CD4-positive, alpha-beta T cell (primary cell): ENCODE results near the gene C2orf42. TPM values are rescaled to one million over a fixed set of nuclear protein-coding genes. Genes with fewer than 3 reads are reported as not detected.
"Not testable (repeated sequence)": the region's sequence is repeated elsewhere in the genome, so short reads cannot be mapped to it uniquely, and the experiment has no call there.

Experiments used
- ATAC-seq: fragments of 200-7000 bp; cut with Tn5 transposase; one replicate; pipeline ENCODE4 v1.10.0; 2022; ENCODE audit warnings: mild to moderate bottlenecking; ENCODE audit not compliant: poor library complexity
- CTCF ChIA-PET: fragments of 350-600 bp; sonication (Branson Sonifier 250); formaldehyde crosslinking; loops from one replicate; lab custom pipeline; 2021; ENCODE audit warnings: antibody characterized with exemption, inconsistent platforms; lab: Charles Lee
- POLR2A ChIA-PET: fragments of 350-600 bp; sonication (Branson Sonifier 250); formaldehyde crosslinking; loops from one replicate; lab custom pipeline; 2021; ENCODE audit warnings: antibody characterized with exemption, inconsistent platforms; lab: Charles Lee
- DNase-seq, 14 experiments: peaks; one replicate each; pipeline ENCODE4 v3.0.0-alpha.2; 2013 to 2020; ENCODE audit warnings: mixed read lengths in 2 of 14
- H3K27ac ChIP-seq, 2 donors: one replicate each; pipeline versions ENCODE4 v1.5.1 to v1.7.0; 2013; ENCODE audit warnings: low read length in 2 of 2, low read depth in 1 of 2, mild to moderate bottlenecking in 1 of 2
- H3K27me3 ChIP-seq, 2 experiments: 1 replicate in 1 of 2; 2 replicates in 1 of 2; pipeline versions ENCODE4 v1.6.1 to v1.7.0; 2013; ENCODE audit warnings: low read length in 2 of 2, control low read depth in 1 of 2, mild to moderate bottlenecking in 1 of 2, moderate library complexity in 1 of 2; ENCODE audit not compliant: insufficient read depth in 2 of 2, control insufficient read depth in 1 of 2
- H3K36me3 ChIP-seq: one replicate; pipeline ENCODE4 v1.6.1; 2013; ENCODE audit warnings: low read length, control low read depth; ENCODE audit not compliant: insufficient read depth
- H3K4me1 ChIP-seq: one replicate; pipeline ENCODE4 v1.6.1; 2013; ENCODE audit warnings: low read length, control low read depth; ENCODE audit not compliant: insufficient read depth
- H3K4me3 ChIP-seq: one replicate; pipeline ENCODE4 v1.5.1; 2013; ENCODE audit warnings: mild to moderate bottlenecking, low read length, moderate library complexity
- H3K9me3 ChIP-seq, 2 experiments: 1 replicate in 1 of 2; 2 replicates in 1 of 2; pipeline versions ENCODE4 v1.6.1 to v1.7.0; 2013; ENCODE audit warnings: low read length in 2 of 2, mild to moderate bottlenecking in 2 of 2, control low read depth in 1 of 2, moderate library complexity in 1 of 2; ENCODE audit not compliant: control insufficient read depth in 1 of 2, insufficient read depth in 1 of 2
- H3K27ac Mint-ChIP-seq: one replicate; pipeline ENCODE4 v1.8.0; 2020; ENCODE audit warnings: mixed read lengths
- H3K27me3 Mint-ChIP-seq: one replicate; pipeline ENCODE4 v1.8.0; 2021; ENCODE audit warnings: mixed read lengths
- H3K36me3 Mint-ChIP-seq: one replicate; pipeline ENCODE4 v1.8.0; 2021; ENCODE audit warnings: low read depth, mixed read lengths
- H3K4me1 Mint-ChIP-seq: one replicate; pipeline ENCODE4 v1.8.0; 2021; ENCODE audit warnings: low read depth, mixed read lengths
- H3K4me3 Mint-ChIP-seq: one replicate; pipeline ENCODE4 v1.8.0; 2020; ENCODE audit warnings: mild to moderate bottlenecking, mixed read lengths
- H3K9me3 Mint-ChIP-seq: one replicate; pipeline ENCODE4 v1.8.0; 2020; ENCODE audit warnings: mixed read lengths
- CTCF ChIP-seq: fragments of 200-600 bp; IDR thresholded peaks from one replicate; pipeline ENCODE4 v1.8.0; 2022; ENCODE audit warnings: antibody characterized with exemption, mild to moderate bottlenecking
- intact Hi-C, 2 experiments: fragments of 100-400 bp; cut with DNase I in 1 of 2; cut with micrococcal nuclease in 1 of 2; formaldehyde crosslinking; loops; one replicate each; pipeline versions ENCODE4 v1.15.1 to v1.9.0; 2023 to 2025; cut with DNase I, micrococcal nuclease
- total RNA-seq, 174 experiments: library from RNA in 2 of 174; stranded (reverse) in 2 of 174; gene quantifications; one replicate each; pipeline ENCODE4 v1.2.3 and lab custom pipeline; 2021 to 2026

Gene C2orf42
- total RNA-seq, 2 experiments from 2014 or later: 16.9 to 18.4 TPM

- no peaks in the 10 kb centered on the region for H3K36me3 ChIP-seq
- peaks cover 70% of the 10 kb centered on the region for H3K4me1 Mint-ChIP-seq
- peak overlapping the region; percentile 76 to 84 for H3K27ac ChIP-seq
- H3K4me1 ChIP-seq: peaks cover 92% of the 10 kb centered on the region
- intact Hi-C loops: loop anchor here in 1 of 2 experiments (1.0 to 2.0 kb wide), 2 partner anchors 8 to 47 kb away; partner anchors contain the start of gene PCBP1
- no peaks in the 10 kb centered on the region for H3K27me3 ChIP-seq
- peak overlapping the region; percentile 83 for H3K4me3 Mint-ChIP-seq
- peak overlapping the region; percentile 96 for H3K27ac Mint-ChIP-seq
- peaks cover 5% of the 10 kb centered on the region for H3K36me3 Mint-ChIP-seq
- no peak overlapping the region for H3K4me3 ChIP-seq
- H3K27me3 Mint-ChIP-seq: no peaks in the 10 kb centered on the region
- ChIA-PET CTCF (interaction anchor here (0.9 to 4.3 kb wide), 9 partner anchors 8 to 221 kb away, joined by 3 to 19 read pairs (median 4); partner anchors contain the start of gene MXD1), POLR2A (interaction anchor here (0.8 to 15.8 kb wide), 14 partner anchors 8 to 523 kb away, joined by 3 to 932 read pairs (median 36); partner anchors contain the start of genes AAK1, C2orf42, MXD1 and PCBP1)
- H3K9me3 Mint-ChIP-seq: no peaks in the 10 kb centered on the region
- no peak for TF ChIP-seq CTCF
- peak in 5 of 14 experiments; percentile 31 to 81 (median 73) for DNase-seq
- H3K9me3 ChIP-seq: no peaks in the 10 kb centered on the region
- ATAC-seq: peak; percentile 18
Observed at GRCh38 chr2:70133491-70134322, 57.1 kb downstream of the C2orf42 start.

- DNase-seq (no peak), ATAC-seq (no peak)
- Histone ChIP-seq H3K27ac (peak overlapping the region; percentile 76 to 84), H3K4me1 (peaks cover 91% of the 10 kb centered on the region), H3K27me3 (no peaks in the 10 kb centered on the region), H3K36me3 (no peaks in the 10 kb centered on the region), H3K9me3 (no peaks in the 10 kb centered on the region), H3K4me3 (peak overlapping the region; percentile 54)
- ChIA-PET CTCF (interaction anchor here (0.8 to 4.3 kb wide), 11 partner anchors 8 to 221 kb away, joined by 3 to 19 read pairs (median 5); partner anchors contain the start of gene MXD1), POLR2A (interaction anchor here (0.8 to 15.8 kb wide), 17 partner anchors 7 to 523 kb away, joined by 3 to 932 read pairs (median 16); partner anchors contain the start of genes AAK1, C2orf42, MXD1 and PCBP1)
- Mint-ChIP-seq H3K27ac (peak overlapping the region; percentile 96), H3K4me1 (peaks cover 72% of the 10 kb centered on the region), H3K27me3 (no peaks in the 10 kb centered on the region), H3K9me3 (no peaks in the 10 kb centered on the region), H3K36me3 (peaks cover 5% of the 10 kb centered on the region), H3K4me3 (peak overlapping the region; percentile 83)
- intact Hi-C loops: loop anchor here in 1 of 2 experiments (1.0 to 2.0 kb wide), 2 partner anchors 8 to 46 kb away; partner anchors contain the start of gene PCBP1
- no peak for TF ChIP-seq CTCF
Observed at GRCh38 chr2:70133127-70133452, 57.7 kb downstream of the C2orf42 start.

- Histone ChIP-seq H3K4me1 (peaks cover 88% of the 10 kb centered on the region), H3K4me3 (peak overlapping the region; percentile 54), H3K27me3 (no peaks in the 10 kb centered on the region), H3K36me3 (no peaks in the 10 kb centered on the region), H3K9me3 (no peaks in the 10 kb centered on the region), H3K27ac (peak overlapping the region; percentile 76 to 84)
- Mint-ChIP-seq H3K4me1 (peaks cover 72% of the 10 kb centered on the region), H3K36me3 (peaks cover 5% of the 10 kb centered on the region), H3K27ac (peak overlapping the region; percentile 96), H3K27me3 (no peaks in the 10 kb centered on the region), H3K9me3 (no peaks in the 10 kb centered on the region), H3K4me3 (peak overlapping the region; percentile 83)
- ATAC-seq (peak; percentile 62), DNase-seq (peak in 8 of 14 experiments; percentile 34 to 80 (median 60))
- intact Hi-C loops: loop anchor here in 1 of 2 experiments (1.0 to 2.0 kb wide), 3 partner anchors 8 to 46 kb away; partner anchors contain the start of gene PCBP1
- ChIA-PET POLR2A (interaction anchor here (0.5 to 15.8 kb wide), 21 partner anchors 7 to 524 kb away, joined by 3 to 932 read pairs (median 11); partner anchors contain the start of genes AAK1, C2orf42, MXD1 and PCBP1), CTCF (interaction anchor here (0.8 to 4.3 kb wide), 10 partner anchors 8 to 218 kb away, joined by 3 to 19 read pairs (median 5); partner anchors contain the start of gene MXD1)
- TF ChIP-seq CTCF: no peak
Observed at GRCh38 chr2:70132244-70133126, 58.3 kb downstream of the C2orf42 start.

GRCh38 chr2:70131344-70132143 is 59.3 kb downstream of the C2orf42 start:
- peak overlapping the region; percentile 54 for H3K4me3 ChIP-seq
- not testable (repeated sequence) for H3K36me3 Mint-ChIP-seq, H3K27me3 ChIP-seq, H3K9me3 ChIP-seq, H3K9me3 Mint-ChIP-seq, ATAC-seq, H3K27me3 Mint-ChIP-seq, H3K36me3 ChIP-seq
- ChIA-PET POLR2A (interaction anchor here (0.5 to 15.8 kb wide), 15 partner anchors 6 to 434 kb away, joined by 3 to 932 read pairs (median 27); partner anchors contain the start of genes C2orf42, MXD1, PCBP1 and SNRPG), CTCF (interaction anchor here (1.0 to 1.9 kb wide), 3 partner anchors 21 to 61 kb away, joined by 3 to 5 read pairs (median 5); no protein-coding TSS in a partner anchor)
- peak in 2 of 14 experiments; percentile 54 to 60 for DNase-seq
- H3K4me1 Mint-ChIP-seq: peaks cover 72% of the 10 kb centered on the region
- H3K27ac Mint-ChIP-seq: peak overlapping the region; percentile 96
- peaks cover 88% of the 10 kb centered on the region for H3K4me1 ChIP-seq
- peak overlapping the region; percentile 76 to 84 for H3K27ac ChIP-seq
- peak overlapping the region; percentile 78 for H3K4me3 Mint-ChIP-seq
- intact Hi-C loops: loop anchor here in 1 of 2 experiments (1.0 to 2.0 kb wide), 2 partner anchors 7 to 45 kb away; partner anchors contain the start of gene PCBP1
